GM12872 (cell line): ENCODE data around the gene SYT8.

Source experiments
- CTCF ChIP-seq: IDR thresholded peaks from 3 replicates; pipeline ENCODE4 v1.5.1; 2011; ENCODE audit warnings: low read depth, mild to moderate bottlenecking, low read length, moderate library complexity; ENCODE audit not compliant: insufficient read depth

SYT8 gene

GRCh38 chr11:1814691-1815090 lies 20.1 kb upstream of the SYT8 start:
- TF ChIP-seq CTCF = no peak

GRCh38 chr11:1815311-1815710 lies 19.5 kb upstream of the SYT8 start:
- no peak for TF ChIP-seq CTCF

- no peak for TF ChIP-seq CTCF
Observed at GRCh38 chr11:1815751-1816150, 19.0 kb upstream of the SYT8 start.

GRCh38 chr11:1817000-1817399 lies 17.8 kb upstream of the SYT8 start:
- no peak for TF ChIP-seq CTCF

GRCh38 chr11:1817511-1817910 lies 17.3 kb upstream of the SYT8 start:
- TF ChIP-seq CTCF = no peak

- TF ChIP-seq CTCF = no peak
Observed at GRCh38 chr11:1819074-1819473, 15.7 kb upstream of the SYT8 start.

- TF ChIP-seq CTCF = no peak
Observed at GRCh38 chr11:1820463-1821325, 14.1 kb upstream of the SYT8 start.
